ENCODE measurements around the gene UST.
"Not testable (repeated sequence)": the region's sequence is repeated elsewhere in the genome, so short reads cannot be mapped to it uniquely, and the experiment has no call there.

The UST gene

DNA sequence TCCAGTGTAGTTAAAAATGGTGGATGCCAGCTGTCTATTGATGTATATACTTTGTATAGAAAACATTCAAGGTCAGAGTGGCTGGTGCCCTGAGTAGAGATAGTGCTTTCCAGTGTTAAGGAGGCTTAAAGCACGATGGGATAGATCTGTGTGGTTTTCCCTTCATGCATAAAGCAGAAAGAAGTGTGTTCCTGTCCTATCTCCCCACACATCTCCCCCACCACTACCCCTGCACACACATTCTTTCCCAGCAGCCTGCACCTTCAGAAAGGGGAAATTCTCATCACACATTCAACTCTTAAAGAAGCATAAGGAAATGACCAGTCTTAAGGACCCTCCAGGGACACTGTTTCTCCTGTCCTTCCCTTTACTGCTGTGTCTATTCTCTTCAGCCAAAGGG lies 349.0 kb downstream of the UST start:
- no peak for DNase-seq

DNA sequence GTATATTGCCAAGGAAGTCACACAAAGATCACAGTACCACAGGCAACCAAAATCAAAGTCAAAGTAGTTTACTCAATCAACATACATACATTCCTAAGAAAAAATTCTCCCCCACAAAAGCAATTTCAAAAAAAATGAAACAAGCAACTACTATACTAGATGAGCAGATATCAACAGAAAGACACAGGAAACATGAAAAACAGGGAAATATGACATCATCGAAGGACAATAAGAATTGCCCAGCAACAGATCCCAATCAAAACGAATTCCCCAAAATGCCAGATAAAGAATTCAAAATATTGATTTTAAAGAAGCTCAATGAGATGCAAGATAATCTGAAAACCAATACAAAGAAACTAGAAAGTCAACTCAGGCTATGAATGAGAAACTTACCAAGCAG lies 351.0 kb downstream of the UST start:
- DNase-seq: no peak

DNA sequence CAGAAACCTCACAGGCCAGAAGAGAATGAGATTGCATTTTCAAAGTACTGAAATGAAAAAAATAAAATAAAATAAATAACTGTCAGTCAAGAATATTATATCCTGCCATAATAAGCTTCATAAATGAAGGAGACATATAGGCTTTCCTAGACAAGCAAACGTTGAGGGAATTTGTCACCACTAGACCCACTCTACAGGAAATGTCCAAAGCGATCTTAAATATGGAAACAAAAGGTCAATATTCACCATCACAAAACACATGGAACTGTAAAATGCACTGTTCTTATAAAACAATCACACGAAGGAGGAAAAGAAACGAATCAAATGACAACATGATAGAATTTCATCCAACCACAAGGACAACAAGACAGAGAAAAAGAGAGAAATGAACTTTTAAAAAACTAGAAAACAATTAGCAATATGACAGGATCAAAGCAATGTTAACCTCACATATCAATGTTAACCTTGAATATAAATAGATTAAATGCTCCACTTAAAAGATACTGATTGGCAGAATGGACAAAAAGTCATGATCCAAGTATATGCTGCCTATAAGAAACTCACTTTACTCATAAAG lies 352.0 kb downstream of the UST start:
- DNase-seq: no peak

DNA sequence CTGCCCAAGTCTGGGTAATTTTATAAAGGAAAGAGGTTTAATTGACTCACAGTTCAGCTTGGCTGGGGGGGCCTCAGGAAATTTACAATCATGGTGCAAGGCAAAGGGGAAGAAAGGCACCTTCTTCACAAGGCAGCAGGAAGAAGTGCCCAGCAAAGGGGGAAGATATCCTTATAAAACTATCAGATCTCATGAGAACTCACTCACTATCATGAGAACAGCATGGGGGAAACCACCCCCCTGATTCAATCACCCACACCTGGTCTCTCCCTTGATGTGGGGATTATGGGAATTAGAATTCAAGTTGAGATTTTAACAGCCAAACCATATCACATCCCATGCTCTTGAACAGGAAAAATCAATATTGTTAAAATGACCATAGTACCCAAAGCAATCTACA lies 355.5 kb downstream of the UST start:
- no peak for DNase-seq

DNA sequence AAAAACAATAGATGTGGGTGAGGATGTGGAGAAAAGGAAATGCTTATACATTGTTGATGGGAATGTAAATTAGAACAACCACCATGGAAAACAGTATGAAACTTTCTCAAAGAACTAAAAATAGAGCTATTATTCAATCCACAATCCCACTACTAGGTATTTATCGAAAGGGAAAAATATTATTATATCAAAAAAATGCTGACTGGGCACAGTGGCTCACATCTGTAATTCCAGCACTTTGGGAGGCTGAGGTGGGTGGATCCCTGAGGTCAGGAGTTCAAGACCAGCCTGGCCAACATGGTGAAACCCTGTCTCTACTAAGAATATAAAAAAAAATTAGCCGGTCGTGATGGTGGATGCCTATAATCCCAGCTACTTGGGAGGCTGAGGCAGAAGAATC lies 357.1 kb downstream of the UST start:
- not testable (repeated sequence) for DNase-seq

DNA sequence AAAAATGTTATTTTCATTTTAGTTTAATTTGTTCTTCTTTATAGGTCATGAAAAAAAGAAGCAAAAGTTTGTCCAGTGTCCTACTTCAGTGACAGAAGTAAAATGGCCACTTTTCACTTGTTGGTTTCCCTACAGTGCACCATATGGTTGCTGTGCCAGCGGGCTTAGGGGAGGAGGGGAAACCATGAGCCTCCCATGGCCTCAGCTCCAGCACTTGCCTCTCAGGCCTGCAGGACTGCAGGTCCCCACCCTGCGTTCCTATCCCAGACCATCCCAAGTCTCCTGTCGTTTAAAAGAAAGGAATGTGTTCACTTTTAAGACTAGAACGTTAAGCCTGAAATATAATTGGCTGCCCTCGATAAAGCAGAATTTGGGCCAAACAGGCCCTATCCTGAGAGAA lies 360.7 kb downstream of the UST start:
- DNase-seq: no peak

DNA sequence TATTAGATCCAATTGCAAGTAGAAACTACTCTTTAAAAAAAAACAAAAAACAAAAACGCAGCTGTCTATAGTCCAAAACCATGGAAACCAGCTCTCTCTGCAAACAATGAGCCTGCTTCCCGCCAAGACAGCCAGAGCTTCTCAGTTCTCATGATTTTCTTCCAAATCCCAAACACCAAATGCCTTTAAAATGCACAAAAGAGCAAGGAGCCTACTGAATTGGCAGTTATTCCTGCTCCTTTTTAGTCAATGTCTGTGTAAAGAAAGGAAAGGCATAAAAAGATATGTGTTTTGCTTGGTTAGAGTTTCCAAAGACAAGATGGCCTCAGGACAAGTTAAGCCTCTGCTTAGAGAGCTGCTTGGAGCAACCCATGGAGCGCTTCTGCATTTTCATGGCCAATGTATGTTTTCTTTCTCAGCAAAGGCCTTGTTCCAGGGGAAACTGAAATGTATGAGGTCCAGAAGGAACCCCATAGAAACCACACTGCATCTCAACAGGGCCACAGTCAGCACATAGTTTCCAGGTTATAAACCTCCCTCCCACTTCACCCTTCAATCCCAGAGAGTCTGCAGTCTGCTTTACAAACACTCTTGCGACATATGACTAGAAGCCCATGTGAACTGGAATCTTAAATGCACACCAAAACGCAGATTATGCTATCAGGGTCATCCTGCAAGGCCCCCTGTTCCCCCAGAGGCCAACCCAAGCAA lies 361.4 kb downstream of the UST start:
- DNase-seq: no peak

DNA sequence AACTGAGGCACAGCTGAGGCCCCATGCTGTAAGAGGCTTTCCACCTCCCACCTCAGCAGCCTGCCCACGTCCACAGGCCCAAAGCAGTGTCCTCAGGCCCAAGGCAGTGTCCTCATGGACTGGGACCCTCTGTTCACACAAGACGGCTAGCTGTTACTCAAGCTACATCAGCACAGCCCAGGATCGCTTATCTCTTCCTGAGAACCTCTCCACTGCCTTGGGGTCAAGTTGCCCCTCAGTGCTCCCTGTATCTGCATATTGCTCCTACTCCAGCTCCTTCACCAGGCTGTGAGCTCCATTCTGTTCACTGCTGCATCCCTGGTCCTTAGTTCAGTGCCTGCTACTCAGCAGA lies 361.9 kb downstream of the UST start:
- DNase-seq: no peak

DNA sequence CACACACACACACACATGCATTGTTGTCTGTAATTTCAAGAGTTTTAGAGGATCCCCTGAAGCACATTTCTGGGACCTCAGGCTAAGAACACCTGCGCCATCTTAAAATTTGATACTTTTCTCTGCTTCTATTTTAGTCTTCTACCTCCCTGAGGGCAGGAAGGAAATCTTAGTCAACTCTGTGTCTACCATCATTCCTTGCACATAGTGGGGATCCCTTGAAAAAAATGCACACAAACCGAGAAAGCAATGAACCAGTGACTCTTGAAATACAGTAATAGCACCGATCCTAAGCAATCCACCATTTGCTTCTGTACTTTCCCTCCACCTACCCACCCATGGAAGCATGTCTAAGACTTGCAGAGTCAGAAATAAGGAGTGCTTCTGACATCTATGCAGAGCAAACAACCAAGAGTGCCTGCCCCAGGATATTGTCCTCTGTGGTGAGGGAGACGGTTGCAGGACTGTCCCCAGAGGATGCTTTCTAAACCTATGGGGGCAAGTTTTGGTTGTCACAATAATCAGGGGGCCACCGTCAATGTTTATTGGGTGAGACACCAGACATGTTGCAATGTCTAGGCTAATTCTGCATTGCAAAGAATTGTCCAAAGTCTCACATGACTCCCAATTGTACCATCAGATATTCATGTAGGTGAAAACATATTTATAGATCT lies 362.7 kb downstream of the UST start:
- DNase-seq: no peak

DNA sequence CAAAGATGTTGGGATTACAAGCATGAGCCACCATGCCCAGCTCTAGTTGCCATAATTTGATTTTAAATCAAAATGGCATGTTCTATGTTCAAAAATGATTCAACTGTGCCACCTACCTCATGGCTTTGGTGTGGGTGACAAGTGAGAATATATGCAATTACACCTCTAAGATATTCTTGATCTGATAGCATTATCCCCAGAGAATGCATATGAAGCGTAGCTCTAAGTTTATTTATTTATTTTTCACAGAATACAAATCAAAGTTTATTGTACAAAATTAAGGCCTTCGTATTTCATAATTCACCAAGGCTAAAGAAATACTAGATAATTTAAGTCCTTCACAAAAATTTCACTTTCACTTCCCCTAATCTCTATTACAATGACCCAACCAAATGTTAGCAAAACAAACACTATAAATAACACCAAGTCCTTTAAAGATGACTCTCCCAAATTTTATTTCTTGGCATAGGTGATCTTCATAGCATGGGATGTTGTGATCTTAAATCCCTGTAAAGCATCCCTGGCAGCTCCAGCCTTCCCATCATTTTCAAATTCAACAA lies 364.8 kb downstream of the UST start:
- DNase-seq: no peak

DNA sequence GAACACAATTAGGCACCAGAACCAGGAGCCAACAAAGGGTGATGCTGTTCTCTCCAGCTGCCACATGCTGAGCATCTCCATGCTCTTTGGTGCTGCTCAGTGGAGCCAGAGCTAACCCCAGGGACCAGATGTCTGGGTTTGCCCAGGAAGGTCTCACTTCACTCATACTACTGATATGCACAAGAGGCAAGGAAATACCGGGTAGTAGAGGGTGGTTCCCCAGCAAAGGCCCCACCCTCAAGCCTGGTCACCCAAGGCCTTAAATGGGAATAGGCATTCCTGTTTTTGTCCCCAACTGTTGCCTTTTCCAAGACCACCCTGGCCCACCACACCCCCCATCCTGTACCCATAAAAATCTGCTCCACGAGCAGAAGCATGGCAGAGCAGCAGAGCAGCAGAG lies 366.1 kb downstream of the UST start:
- DNase-seq: no peak

DNA sequence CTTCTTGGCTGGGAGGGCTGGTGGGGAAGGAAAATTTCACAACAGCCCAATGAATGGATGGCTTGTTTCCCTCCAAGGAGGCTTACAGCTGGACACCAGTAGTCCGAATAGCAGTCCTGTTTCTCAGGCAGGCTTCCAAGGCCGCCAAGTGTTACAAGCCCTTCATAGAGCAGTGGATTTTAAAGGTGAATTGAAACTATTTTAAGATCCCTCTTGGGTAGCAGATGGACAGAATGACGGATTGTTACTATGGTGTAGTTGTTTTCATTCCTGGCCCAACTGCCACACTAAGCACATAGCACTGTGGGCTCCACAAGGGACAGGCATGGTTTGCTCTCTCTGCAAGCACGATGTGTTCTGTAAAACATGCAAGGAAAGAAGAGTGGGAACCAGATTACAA lies 367.3 kb downstream of the UST start:
- DNase-seq: no peak

DNA sequence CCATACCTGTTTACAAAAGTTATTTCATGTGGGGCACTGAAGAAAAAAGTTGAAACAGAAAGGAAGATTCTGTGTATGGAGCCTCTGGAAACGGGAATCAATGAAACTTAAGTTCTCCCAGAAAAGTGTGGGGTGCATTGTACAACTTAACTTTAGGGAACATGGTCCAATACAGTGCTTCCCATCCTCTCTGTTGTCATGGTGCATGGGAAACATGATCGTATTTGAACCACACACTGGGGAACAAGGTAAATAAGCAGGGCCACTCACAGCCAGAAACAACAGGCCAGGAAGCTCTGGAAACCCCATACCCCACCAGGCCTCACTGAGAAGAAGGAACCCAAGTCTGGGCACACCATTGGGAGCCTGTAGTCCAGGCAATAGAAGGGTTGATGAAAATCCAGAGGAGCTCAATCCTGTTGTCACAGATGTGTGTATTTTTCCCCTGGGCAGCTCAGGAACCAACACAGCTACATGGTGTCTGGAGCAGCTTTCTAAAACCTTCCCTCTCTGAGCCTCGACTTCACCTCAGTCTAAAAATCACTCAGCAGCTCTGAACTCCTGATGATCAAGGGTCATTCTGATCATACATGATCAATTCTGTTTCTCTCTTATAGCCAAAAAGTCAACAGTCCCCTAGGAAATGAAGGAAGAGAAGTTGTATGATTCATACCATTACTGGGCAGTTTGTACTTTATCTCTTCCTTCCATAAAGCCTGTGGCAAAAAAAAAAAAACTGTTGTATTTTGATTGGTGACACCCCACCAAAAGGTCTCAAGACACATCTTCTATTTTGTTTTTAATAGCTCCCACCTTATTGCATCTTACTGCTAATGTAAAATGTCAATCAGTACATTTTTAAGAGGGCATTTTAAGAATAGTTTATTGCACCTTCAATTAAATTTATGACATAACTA lies 372.2 kb downstream of the UST start:
- no peak for DNase-seq

DNA sequence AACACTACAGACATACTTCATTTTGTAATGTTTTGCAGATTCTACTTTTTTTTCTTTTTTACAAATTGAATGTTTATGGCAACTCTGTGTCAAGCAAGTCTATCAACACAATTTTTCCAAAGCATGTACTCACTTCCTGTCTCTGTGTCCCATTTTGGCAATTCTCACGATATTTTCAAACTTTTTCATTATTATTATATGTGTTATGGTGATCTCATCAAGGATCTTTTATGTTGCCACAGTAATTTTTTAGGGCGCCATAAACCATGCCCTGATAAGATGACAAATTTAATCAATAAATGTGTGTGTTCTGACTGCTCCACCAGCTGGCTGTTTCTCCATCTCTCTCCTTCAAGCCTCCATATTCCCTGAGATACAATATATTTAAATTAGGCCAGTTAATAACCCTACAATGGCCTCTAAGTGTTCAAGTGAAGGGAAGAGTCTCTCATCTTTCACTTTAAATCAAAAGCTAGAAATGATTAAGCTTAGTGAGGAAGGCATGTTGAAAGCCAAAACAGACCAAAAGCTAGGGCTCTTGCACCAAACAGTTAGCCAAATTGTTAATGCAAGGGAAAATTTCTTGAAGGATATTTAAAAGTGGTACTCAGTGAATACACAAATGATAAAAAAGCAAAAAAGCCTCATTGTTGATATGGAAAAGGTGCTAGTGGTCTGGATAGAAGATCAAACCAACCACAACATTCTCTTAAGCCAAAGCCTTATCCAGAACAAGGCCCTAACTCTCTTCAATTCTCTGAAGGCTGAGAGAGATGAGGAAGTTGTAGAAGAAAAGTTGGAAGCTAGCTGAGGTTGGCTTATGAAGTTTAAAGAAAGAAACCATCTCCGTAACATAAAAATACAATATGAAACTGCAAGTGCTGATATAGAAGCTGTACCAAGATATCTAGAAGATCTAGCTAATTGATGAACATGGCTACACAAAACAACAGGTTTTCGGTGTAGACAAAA lies 376.3 kb downstream of the UST start:
- no peak for DNase-seq

DNA sequence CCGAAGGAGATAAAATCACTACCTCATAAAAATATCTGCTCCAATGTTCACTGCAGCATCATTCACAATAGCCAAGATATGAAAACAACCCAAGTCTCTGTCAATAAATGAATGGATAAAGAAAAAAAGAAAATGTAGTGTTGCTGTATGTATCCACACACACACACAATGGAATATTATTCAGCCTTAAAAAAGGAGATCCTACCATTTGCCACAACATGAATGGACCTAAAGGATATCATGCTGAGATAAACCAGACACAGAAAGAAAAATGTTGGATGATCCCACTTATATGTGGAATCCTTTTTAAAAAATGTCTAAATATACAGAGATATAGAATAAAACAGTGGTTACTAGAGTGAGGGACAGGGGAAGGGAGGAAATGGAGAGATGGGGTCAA lies 378.5 kb downstream of the UST start:
- DNase-seq: no peak
